Right atrium auricular region (tissue), 2 donors: ENCODE data around the gene ZNF91. TPM values are rescaled to one million over a fixed set of nuclear protein-coding genes. Genes with fewer than 3 reads are reported as not detected.

Experiments
- DNase-seq: peaks from one replicate; pipeline ENCODE4 v3.0.0-alpha.2; 2019; ENCODE audit warnings: low spot score
- H3K27ac ChIP-seq, 2 donors: fragments of 200-600 bp; sonication (generic); 1 replicate in 1 of 2; 2 replicates in 1 of 2; pipeline ENCODE4 v1.5.1; 2016 to 2019
- H3K27me3 ChIP-seq, 2 donors: fragments of 200-600 bp; sonication (generic); one replicate each; pipeline versions ENCODE4 v1.5.1 to v1.6.0; 2017 to 2019
- H3K36me3 ChIP-seq: fragments of 200-600 bp; sonication (generic); one replicate; pipeline ENCODE4 v1.5.1; 2016
- H3K4me1 ChIP-seq, 2 donors: fragments of 200-600 bp; sonication (generic); one replicate each; pipeline versions ENCODE4 v1.5.1 to v1.6.0; 2017 to 2019
- H3K4me3 ChIP-seq, 2 donors: fragments of 200-600 bp; sonication (generic); 1 replicate in 1 of 2; 2 replicates in 1 of 2; pipeline ENCODE4 v1.5.1; 2017 to 2019; ENCODE audit warnings: mild to moderate bottlenecking in 1 of 2, moderate library complexity in 1 of 2
- H3K9me3 ChIP-seq, 2 donors: fragments of 200-600 bp; sonication (generic); one replicate each; pipeline ENCODE4 v1.5.1; 2019
- CTCF ChIP-seq, 2 donors: fragments of 200-600 bp; sonication (generic); IDR thresholded peaks; one replicate each; pipeline ENCODE4 v1.5.1; 2019; ENCODE audit warnings: antibody characterized with exemption in 2 of 2
- total RNA-seq, 2 donors: library from RNA; depleted of rRNA; stranded (reverse); fragments of >200 nt; gene quantifications; one replicate each; pipeline ENCODE4 v1.1.0, GENCODE V29; 2016

Gene ZNF91
- total RNA-seq, 2 donors from 2014 or later = 101 TPM

GRCh38 chr19:23314505-23315251 is 80.6 kb downstream of the ZNF91 start:
- no peak for DNase-seq
- Histone ChIP-seq H3K27ac (no peak overlapping the region), H3K4me3 (no peak overlapping the region), H3K4me1 (no peaks in the 10 kb centered on the region), H3K9me3 (no peaks in the 10 kb centered on the region), H3K27me3 (no peaks in the 10 kb centered on the region), H3K36me3 (no peaks in the 10 kb centered on the region)
- no peak for TF ChIP-seq CTCF (IDR thresholded peaks at IDR 0.05)

- Histone ChIP-seq H3K36me3 (no peaks in the 10 kb centered on the region), H3K4me1 (no peaks in the 10 kb centered on the region), H3K27ac (no peak overlapping the region), H3K27me3 (no peaks in the 10 kb centered on the region), H3K9me3 (no peaks in the 10 kb centered on the region), H3K4me3 (no peak overlapping the region)
- no peak for TF ChIP-seq CTCF (IDR thresholded peaks at IDR 0.05)
- DNase-seq = no peak
Measured at GRCh38 chr19:23313196-23313595, 82.1 kb downstream of the ZNF91 start.

GRCh38 chr19:23312515-23312914 is 82.8 kb downstream of the ZNF91 start:
- Histone ChIP-seq H3K9me3 (no peaks in the 10 kb centered on the region), H3K36me3 (no peaks in the 10 kb centered on the region), H3K4me1 (no peaks in the 10 kb centered on the region), H3K27ac (no peak overlapping the region), H3K27me3 (no peaks in the 10 kb centered on the region), H3K4me3 (no peak overlapping the region)
- TF ChIP-seq CTCF (IDR thresholded peaks at IDR 0.05) = no peak
- no peak for DNase-seq

GRCh38 chr19:23311551-23311950 is 83.7 kb downstream of the ZNF91 start:
- Histone ChIP-seq H3K9me3 (no peaks in the 10 kb centered on the region), H3K4me1 (no peaks in the 10 kb centered on the region), H3K27me3 (no peaks in the 10 kb centered on the region), H3K4me3 (no peak overlapping the region), H3K27ac (no peak overlapping the region), H3K36me3 (no peaks in the 10 kb centered on the region)
- TF ChIP-seq CTCF (IDR thresholded peaks at IDR 0.05) = no peak
- no peak for DNase-seq

GRCh38 chr19:23310729-23311211 is 84.5 kb downstream of the ZNF91 start:
- Histone ChIP-seq H3K36me3 (no peaks in the 10 kb centered on the region), H3K27ac (no peak overlapping the region), H3K9me3 (no peaks in the 10 kb centered on the region), H3K4me3 (no peak overlapping the region), H3K4me1 (no peaks in the 10 kb centered on the region), H3K27me3 (no peaks in the 10 kb centered on the region)
- TF ChIP-seq CTCF (IDR thresholded peaks at IDR 0.05) = no peak
- no peak for DNase-seq

GRCh38 chr19:23309926-23310325 is 85.3 kb downstream of the ZNF91 start:
- H3K27me3 ChIP-seq = no peaks in the 10 kb centered on the region
- no peaks in the 10 kb centered on the region for H3K36me3 ChIP-seq
- H3K4me1 ChIP-seq = no peaks in the 10 kb centered on the region
- H3K27ac ChIP-seq = no peak overlapping the region
- DNase-seq = no peak
- H3K4me3 ChIP-seq = no peak overlapping the region
- TF ChIP-seq CTCF (IDR thresholded peaks at IDR 0.05) = no peak
- no peaks in the 10 kb centered on the region for H3K9me3 ChIP-seq
